Fibroblast of villous mesenchyme (primary cell): ENCODE measurements around the gene PUM1. TPM values are rescaled to one million over a fixed set of nuclear protein-coding genes. Genes with fewer than 3 reads are reported as not detected.

Experiments used
- DNase-seq: peaks from one replicate; pipeline ENCODE4 v3.0.0-alpha.2; 2010; ENCODE audit warnings: low read depth
- H3K4me3 ChIP-seq: 2 replicates; pipeline ENCODE4 v1.5.1; 2011; ENCODE audit warnings: low read depth, mild to moderate bottlenecking, low read length
- CTCF ChIP-seq: IDR thresholded peaks from 2 replicates; pipeline ENCODE4 v1.5.1; 2012; ENCODE audit warnings: low read depth, mild to moderate bottlenecking, low read length; ENCODE audit not compliant: insufficient read depth
- total RNA-seq: library from RNA; depleted of rRNA; stranded (reverse); fragments of >200 nt; gene quantifications from 2 replicates; pipeline ENCODE4 v1.2.3, GENCODE V29; 2012

Gene PUM1
- total RNA-seq, 1 donor = 81.6 TPM

- peak overlapping the region; percentile 67 for H3K4me3 ChIP-seq
- TF ChIP-seq CTCF = no peak
- DNase-seq = no peak
Measured at GRCh38 chr1:30908316-30908695, 157.2 kb downstream of the PUM1 start.

- no peak for DNase-seq
- peak overlapping the region; percentile 67 for H3K4me3 ChIP-seq
- TF ChIP-seq CTCF = no peak
Measured at GRCh38 chr1:30907481-30908315, 157.8 kb downstream of the PUM1 start.

GRCh38 chr1:30906631-30907441 lies 158.7 kb downstream of the PUM1 start:
- no peak for TF ChIP-seq CTCF
- peak overlapping the region; percentile 67 for H3K4me3 ChIP-seq
- DNase-seq = no peak

GRCh38 chr1:30905916-30906620 lies 159.4 kb downstream of the PUM1 start:
- TF ChIP-seq CTCF = no peak
- DNase-seq = no peak
- no peak overlapping the region for H3K4me3 ChIP-seq

GRCh38 chr1:30905403-30905802 lies 160.1 kb downstream of the PUM1 start:
- no peak for TF ChIP-seq CTCF
- DNase-seq = no peak

GRCh38 chr1:30904962-30905335 lies 160.6 kb downstream of the PUM1 start:
- no peak for TF ChIP-seq CTCF
- no peak for DNase-seq

More at GRCh38 chr1:30905403-30905802, 160.1 kb downstream of the PUM1 start:
- H3K4me3 ChIP-seq = no peak overlapping the region

More at GRCh38 chr1:30904962-30905335, 160.6 kb downstream of the PUM1 start:
- no peak overlapping the region for H3K4me3 ChIP-seq
